A549 (cell line): ENCODE measurements around the gene CYP27B1.

Source experiments
- EHMT2 ChIP-seq: fragments of 200-600 bp; sonication (generic); IDR thresholded peaks from 2 replicates; pipeline ENCODE4 v1.6.1; 2016; ENCODE audit warnings: antibody characterized with exemption, low read depth, mild to moderate bottlenecking, moderate library complexity
- POLR2A ChIP-seq: IDR thresholded peaks from 2 replicates; pipeline ENCODE4 v1.6.1; 2012; ENCODE audit warnings: mild to moderate bottlenecking, low read length
- RFX5 ChIP-seq: fragments of 450-650 bp; IDR thresholded peaks from 2 replicates; pipeline ENCODE4 v1.7.1; 2014; ENCODE audit warnings: antibody characterized with exemption, mild to moderate bottlenecking, moderate library complexity
- TF ChIP-seq, protein P1 (sequence below): fragments of >200 bp; sonication (Bioruptor Twin); formaldehyde crosslinking; IDR thresholded peaks from 3 replicates; pipeline ENCODE4 v1.5.1; 2016
- TF ChIP-seq, protein P2 (sequence below): fragments of >200 bp; sonication (Bioruptor Twin); formaldehyde crosslinking; IDR thresholded peaks from 3 replicates; pipeline ENCODE4 v1.6.1; 2016

DNA sequence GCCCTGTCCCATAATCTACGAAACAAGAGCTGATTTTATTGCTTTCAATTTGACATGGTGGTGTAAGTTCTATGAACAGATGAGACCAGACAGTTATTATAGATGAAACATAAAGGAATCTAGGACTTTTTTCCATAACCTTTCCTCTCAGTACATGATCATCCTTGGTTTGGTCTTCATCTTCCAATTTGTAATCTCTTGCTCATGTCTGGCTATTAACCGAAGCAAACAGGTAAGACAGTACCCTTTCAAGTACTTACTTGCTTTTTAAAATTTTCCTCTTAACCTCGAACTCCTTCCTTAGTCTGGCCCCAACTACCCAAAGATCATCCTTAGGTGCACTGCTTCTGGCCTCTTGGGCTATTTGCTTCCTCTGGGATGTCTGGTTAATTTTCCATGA is 20.9 kb downstream of the CYP27B1 start:
- TF ChIP-seq EHMT2 = no peak
- TF ChIP-seq RFX5 = no peak
- no peak for TF ChIP-seq POLR2A
- TF ChIP-seq, protein P1, sequence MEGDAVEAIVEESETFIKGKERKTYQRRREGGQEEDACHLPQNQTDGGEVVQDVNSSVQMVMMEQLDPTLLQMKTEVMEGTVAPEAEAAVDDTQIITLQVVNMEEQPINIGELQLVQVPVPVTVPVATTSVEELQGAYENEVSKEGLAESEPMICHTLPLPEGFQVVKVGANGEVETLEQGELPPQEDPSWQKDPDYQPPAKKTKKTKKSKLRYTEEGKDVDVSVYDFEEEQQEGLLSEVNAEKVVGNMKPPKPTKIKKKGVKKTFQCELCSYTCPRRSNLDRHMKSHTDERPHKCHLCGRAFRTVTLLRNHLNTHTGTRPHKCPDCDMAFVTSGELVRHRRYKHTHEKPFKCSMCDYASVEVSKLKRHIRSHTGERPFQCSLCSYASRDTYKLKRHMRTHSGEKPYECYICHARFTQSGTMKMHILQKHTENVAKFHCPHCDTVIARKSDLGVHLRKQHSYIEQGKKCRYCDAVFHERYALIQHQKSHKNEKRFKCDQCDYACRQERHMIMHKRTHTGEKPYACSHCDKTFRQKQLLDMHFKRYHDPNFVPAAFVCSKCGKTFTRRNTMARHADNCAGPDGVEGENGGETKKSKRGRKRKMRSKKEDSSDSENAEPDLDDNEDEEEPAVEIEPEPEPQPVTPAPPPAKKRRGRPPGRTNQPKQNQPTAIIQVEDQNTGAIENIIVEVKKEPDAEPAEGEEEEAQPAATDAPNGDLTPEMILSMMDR = no peak
- TF ChIP-seq, protein P2, sequence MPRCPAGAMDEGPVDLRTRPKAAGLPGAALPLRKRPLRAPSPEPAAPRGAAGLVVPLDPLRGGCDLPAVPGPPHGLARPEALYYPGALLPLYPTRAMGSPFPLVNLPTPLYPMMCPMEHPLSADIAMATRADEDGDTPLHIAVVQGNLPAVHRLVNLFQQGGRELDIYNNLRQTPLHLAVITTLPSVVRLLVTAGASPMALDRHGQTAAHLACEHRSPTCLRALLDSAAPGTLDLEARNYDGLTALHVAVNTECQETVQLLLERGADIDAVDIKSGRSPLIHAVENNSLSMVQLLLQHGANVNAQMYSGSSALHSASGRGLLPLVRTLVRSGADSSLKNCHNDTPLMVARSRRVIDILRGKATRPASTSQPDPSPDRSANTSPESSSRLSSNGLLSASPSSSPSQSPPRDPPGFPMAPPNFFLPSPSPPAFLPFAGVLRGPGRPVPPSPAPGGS = no peak
